ENCODE data around the gene TENT4B.

DNA sequence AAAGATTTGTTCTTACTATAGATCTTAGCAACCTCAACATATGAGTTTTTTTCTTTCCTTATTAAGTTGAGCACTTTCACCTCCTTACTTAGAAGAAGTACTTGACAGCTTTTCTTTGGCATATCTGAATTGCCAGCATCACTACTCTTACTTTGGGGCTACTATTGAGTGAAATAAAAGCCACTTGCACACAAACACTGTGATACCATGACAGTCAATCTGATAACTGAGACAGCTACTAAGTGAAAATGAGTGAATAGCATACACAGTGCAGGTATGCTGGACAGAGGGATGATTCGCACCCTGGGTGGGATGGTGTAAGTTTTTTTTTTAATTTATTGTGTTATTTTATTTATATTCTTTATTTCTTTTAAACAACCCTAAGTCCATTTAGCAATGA, 13.5 kb upstream of the TENT4B start:
- TF ChIP-seq CTCF (IDR thresholded peaks at IDR 0.05) (no peak), POLR2A (IDR thresholded peaks at IDR 0.05) (no peak)

Measured in breast epithelium (tissue), 3 donors.